ENCODE results near the gene MOSPD2. TPM values are rescaled to one million over a fixed set of nuclear protein-coding genes. Genes with fewer than 3 reads are reported as not detected.

MOSPD2 gene
- total RNA-seq, 4 donors from 2014 or later = 2.8 to 11.0 (median 3.3) TPM

GRCh38 chrX:14943962-14944361 is 70.7 kb downstream of the MOSPD2 start:
- DNase-seq = no peak
- Histone ChIP-seq H3K36me3 (no peaks in the 10 kb centered on the region), H3K27me3 (no peaks in the 10 kb centered on the region), H3K4me1 (no peaks in the 10 kb centered on the region), H3K4me3 (no peak overlapping the region), H3K27ac (no peak overlapping the region), H3K9me3 (no peaks in the 10 kb centered on the region)
- intact Hi-C loops (cut with DNase I; ENCODE audit: low total_unique reads) (no loop called here), in situ Hi-C loops (cut with MboI; ENCODE audit: low sequenced_read_pairs in 4 of 4) (no loop called here)
- TF ChIP-seq CTCF (IDR thresholded peaks at IDR 0.05 in 4 of 5, conservative IDR thresholded peaks at IDR 0.05 in 1 of 5) (no peak), POLR2A (IDR thresholded peaks at IDR 0.05) (no peak)
- no peak for ATAC-seq

- Histone ChIP-seq H3K36me3 (no peaks in the 10 kb centered on the region), H3K4me1 (no peaks in the 10 kb centered on the region), H3K4me3 (no peak overlapping the region), H3K27ac (no peak overlapping the region), H3K27me3 (no peaks in the 10 kb centered on the region), H3K9me3 (no peaks in the 10 kb centered on the region)
- DNase-seq = no peak
- intact Hi-C loops (cut with DNase I; ENCODE audit: low total_unique reads) = no loop called here
- ATAC-seq = no peak
- in situ Hi-C loops (cut with MboI; ENCODE audit: low sequenced_read_pairs in 4 of 4) = no loop called here
- TF ChIP-seq POLR2A (IDR thresholded peaks at IDR 0.05) (no peak), CTCF (IDR thresholded peaks at IDR 0.05 in 4 of 5, conservative IDR thresholded peaks at IDR 0.05 in 1 of 5) (no peak)
These were observed 73.5 kb downstream of the MOSPD2 start for GRCh38 chrX:14946606-14947155.

- H3K9me3 ChIP-seq = no peaks in the 10 kb centered on the region
- no peaks in the 10 kb centered on the region for H3K4me1 ChIP-seq
- H3K27ac ChIP-seq = no peak overlapping the region
- intact Hi-C loops (cut with DNase I; ENCODE audit: low total_unique reads) = no loop called here
- in situ Hi-C loops (cut with MboI; ENCODE audit: low sequenced_read_pairs in 4 of 4) = no loop called here
- H3K36me3 ChIP-seq = no peaks in the 10 kb centered on the region
- no peak overlapping the region for H3K4me3 ChIP-seq
- DNase-seq = no peak
- no peak for TF ChIP-seq POLR2A (IDR thresholded peaks at IDR 0.05)
- TF ChIP-seq CTCF (IDR thresholded peaks at IDR 0.05 in 4 of 5, conservative IDR thresholded peaks at IDR 0.05 in 1 of 5) = no peak
- H3K27me3 ChIP-seq = no peaks in the 10 kb centered on the region
- ATAC-seq = no peak
These were observed 75.5 kb downstream of the MOSPD2 start for GRCh38 chrX:14948691-14949090.

GRCh38 chrX:14956813-14957582 is 83.8 kb downstream of the MOSPD2 start:
- Histone ChIP-seq H3K9me3 (no peaks in the 10 kb centered on the region), H3K27ac (no peak overlapping the region), H3K27me3 (no peaks in the 10 kb centered on the region), H3K4me3 (no peak overlapping the region), H3K4me1 (no peaks in the 10 kb centered on the region), H3K36me3 (no peaks in the 10 kb centered on the region)
- in situ Hi-C loops (cut with MboI; ENCODE audit: low sequenced_read_pairs in 4 of 4) = no loop called here
- intact Hi-C loops (cut with DNase I; ENCODE audit: low total_unique reads) = no loop called here
- TF ChIP-seq POLR2A (IDR thresholded peaks at IDR 0.05) (no peak), CTCF (IDR thresholded peaks at IDR 0.05 in 4 of 5, conservative IDR thresholded peaks at IDR 0.05 in 1 of 5) (no peak)
- DNase-seq = no peak
- ATAC-seq = no peak

Measured in gastrocnemius medialis (tissue), 4 donors.